ENCODE data around the gene ZNF511. TPM values are rescaled to one million over a fixed set of nuclear protein-coding genes. Genes with fewer than 3 reads are reported as not detected.

Gene ZNF511
- total RNA-seq, 2 experiments from 2014 or later: 68.8 to 95.0 TPM

DNA sequence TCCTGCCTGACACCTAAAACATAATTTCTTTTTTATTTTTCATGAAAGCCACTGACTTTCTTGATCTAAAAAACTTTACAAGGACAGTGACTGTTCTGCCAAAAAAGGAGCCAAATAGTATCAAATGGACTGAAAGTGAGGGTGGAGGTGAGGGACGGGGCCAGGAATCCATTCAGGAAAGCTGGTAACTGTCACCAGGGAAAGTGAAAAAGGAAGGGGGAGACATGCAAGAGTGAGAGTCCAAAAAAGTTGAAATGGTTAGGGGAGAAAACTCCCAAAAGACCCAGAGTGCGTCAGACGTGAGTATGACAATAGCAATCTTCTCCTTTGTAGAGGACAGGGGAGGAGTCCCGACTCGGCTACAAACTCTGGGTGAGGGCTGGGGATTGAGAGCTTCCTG lies 35.5 kb downstream of the ZNF511 start:
- no peaks in the 10 kb centered on the region for H3K9me2 ChIP-seq (ENCODE audit: insufficient read depth, low read length)
- no peaks in the 10 kb centered on the region for H3K36me3 ChIP-seq (ENCODE audit: insufficient read depth, low read length)
- H3K9me3 ChIP-seq (ENCODE audit: low read length): no peaks in the 10 kb centered on the region
- H3K27ac ChIP-seq (ENCODE audit: low read depth, low read length, poor library complexity, severe bottlenecking): no peak overlapping the region
- no peak overlapping the region for H3K4me2 ChIP-seq (ENCODE audit: low read length)
- no peaks in the 10 kb centered on the region for H3K4me1 ChIP-seq (ENCODE audit: insufficient read depth, low read length, poor library complexity, severe bottlenecking)
- H3K79me2 ChIP-seq (ENCODE audit: insufficient read depth, low read depth, low read length): no peaks in the 10 kb centered on the region
- no peaks in the 10 kb centered on the region for H4K20me1 ChIP-seq (ENCODE audit: insufficient read depth, low read length)
- no peak overlapping the region for H2AFZ ChIP-seq (ENCODE audit: low read length)
- BruUV-seq (replicated peaks): no TSS peak
- DNase-seq (ENCODE audit: low spot score): no peak
- H3K4me3 ChIP-seq (ENCODE audit: low read depth, low read length, poor library complexity, severe bottlenecking): no peak overlapping the region
- TF ChIP-seq, protein P1, sequence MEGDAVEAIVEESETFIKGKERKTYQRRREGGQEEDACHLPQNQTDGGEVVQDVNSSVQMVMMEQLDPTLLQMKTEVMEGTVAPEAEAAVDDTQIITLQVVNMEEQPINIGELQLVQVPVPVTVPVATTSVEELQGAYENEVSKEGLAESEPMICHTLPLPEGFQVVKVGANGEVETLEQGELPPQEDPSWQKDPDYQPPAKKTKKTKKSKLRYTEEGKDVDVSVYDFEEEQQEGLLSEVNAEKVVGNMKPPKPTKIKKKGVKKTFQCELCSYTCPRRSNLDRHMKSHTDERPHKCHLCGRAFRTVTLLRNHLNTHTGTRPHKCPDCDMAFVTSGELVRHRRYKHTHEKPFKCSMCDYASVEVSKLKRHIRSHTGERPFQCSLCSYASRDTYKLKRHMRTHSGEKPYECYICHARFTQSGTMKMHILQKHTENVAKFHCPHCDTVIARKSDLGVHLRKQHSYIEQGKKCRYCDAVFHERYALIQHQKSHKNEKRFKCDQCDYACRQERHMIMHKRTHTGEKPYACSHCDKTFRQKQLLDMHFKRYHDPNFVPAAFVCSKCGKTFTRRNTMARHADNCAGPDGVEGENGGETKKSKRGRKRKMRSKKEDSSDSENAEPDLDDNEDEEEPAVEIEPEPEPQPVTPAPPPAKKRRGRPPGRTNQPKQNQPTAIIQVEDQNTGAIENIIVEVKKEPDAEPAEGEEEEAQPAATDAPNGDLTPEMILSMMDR (conservative IDR thresholded peaks at IDR 0.05; ENCODE audit: low read length): no peak
- TF ChIP-seq EZH2phosphoT487 (IDR thresholded peaks at IDR 0.05; ENCODE audit: borderline replicate concordance, low read depth, low read length): no peak
- ChIA-PET POLR2A (no interaction called here), CTCF (ENCODE audit: unreplicated experiment) (no interaction called here)
- intact Hi-C loops (cut with micrococcal nuclease; ENCODE audit: unreplicated experiment): no loop called here

DNA sequence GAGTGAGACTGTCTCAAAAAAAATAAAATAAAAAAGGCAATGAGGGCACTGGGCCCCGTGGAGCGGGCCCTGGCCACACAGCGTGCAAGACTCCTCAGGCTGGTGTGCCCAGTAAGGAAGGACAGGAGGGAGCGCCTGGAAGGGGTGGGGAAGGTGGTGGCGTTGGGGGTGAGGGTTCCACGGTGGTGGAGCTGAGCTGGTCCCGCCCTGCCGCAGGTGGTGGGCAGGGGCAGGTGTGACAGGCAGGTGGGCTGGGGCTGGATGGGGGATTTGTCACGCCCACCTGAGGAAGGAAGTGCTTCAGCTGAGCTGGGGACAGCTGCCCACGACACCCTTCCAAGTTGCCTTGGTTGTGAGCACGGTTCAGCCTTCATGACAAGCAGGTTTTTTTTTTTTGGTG lies 37.7 kb downstream of the ZNF511 start:
- ChIA-PET POLR2A (no interaction called here), CTCF (ENCODE audit: unreplicated experiment) (no interaction called here)
- Histone ChIP-seq H3K79me2 (ENCODE audit: insufficient read depth, low read depth, low read length) (no peaks in the 10 kb centered on the region), H3K4me1 (ENCODE audit: insufficient read depth, low read length, poor library complexity, severe bottlenecking) (no peaks in the 10 kb centered on the region), H3K4me2 (ENCODE audit: low read length) (no peak overlapping the region), H2AFZ (ENCODE audit: low read length) (no peak overlapping the region), H3K9me2 (ENCODE audit: insufficient read depth, low read length) (no peaks in the 10 kb centered on the region), H4K20me1 (ENCODE audit: insufficient read depth, low read length) (no peaks in the 10 kb centered on the region), H3K36me3 (ENCODE audit: insufficient read depth, low read length) (no peaks in the 10 kb centered on the region), H3K9me3 (ENCODE audit: low read length) (no peaks in the 10 kb centered on the region), H3K4me3 (ENCODE audit: low read depth, low read length, poor library complexity, severe bottlenecking) (no peak overlapping the region), H3K27ac (ENCODE audit: low read depth, low read length, poor library complexity, severe bottlenecking) (no peak overlapping the region)
- DNase-seq (ENCODE audit: low spot score): no peak
- intact Hi-C loops (cut with micrococcal nuclease; ENCODE audit: unreplicated experiment): no loop called here
- TF ChIP-seq, protein P1 (conservative IDR thresholded peaks at IDR 0.05; ENCODE audit: low read length): no peak
- TF ChIP-seq EZH2phosphoT487 (IDR thresholded peaks at IDR 0.05; ENCODE audit: borderline replicate concordance, low read depth, low read length): no peak
- BruUV-seq (replicated peaks): no TSS peak

DNA sequence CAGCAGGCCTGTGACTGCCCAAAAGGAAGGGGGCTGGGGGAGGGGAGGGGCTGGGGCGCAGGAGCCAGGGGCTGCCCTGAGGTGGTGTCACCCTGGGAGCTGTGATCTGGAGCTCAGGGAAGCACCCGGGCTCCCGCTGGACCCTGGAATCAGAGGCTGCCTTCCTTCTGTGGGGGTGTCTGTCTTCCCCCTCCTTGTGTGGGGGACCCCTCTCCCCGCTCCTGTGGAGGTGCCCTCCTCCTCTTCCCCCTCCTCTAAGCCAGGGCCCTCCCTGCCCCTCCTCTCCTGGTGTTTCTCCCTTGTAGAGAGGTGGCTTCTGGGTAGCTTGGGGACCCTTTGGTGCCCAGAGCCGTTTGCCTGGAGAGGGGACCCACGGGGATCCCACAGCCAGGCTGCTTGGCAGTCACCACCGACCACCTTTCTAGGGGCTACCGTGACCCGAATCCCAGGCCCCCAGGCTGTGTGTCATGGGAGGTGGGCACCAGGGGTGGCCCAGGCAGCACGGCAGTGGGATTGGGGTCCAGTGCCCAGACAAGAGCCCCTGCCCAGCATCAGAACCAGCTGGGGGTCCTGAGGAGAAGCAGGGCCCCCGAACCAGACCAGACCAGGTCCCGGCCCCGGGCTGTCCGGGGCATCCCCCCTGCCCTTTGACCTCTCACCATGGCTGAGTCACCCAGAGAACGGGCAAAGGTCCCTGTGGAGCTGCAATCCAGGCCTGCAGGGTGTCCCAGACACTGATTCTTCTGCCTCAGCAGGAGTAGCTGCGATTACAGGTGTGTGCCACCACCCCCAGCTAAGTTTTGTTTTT lies 39.2 kb downstream of the ZNF511 start:
- H3K4me2 ChIP-seq (ENCODE audit: low read length): no peak overlapping the region
- H3K4me1 ChIP-seq (ENCODE audit: insufficient read depth, low read length, poor library complexity, severe bottlenecking): no peaks in the 10 kb centered on the region
- TF ChIP-seq, protein P1 (conservative IDR thresholded peaks at IDR 0.05; ENCODE audit: low read length): no peak
- no peak for TF ChIP-seq EZH2phosphoT487 (IDR thresholded peaks at IDR 0.05; ENCODE audit: borderline replicate concordance, low read depth, low read length)
- no peak for DNase-seq (ENCODE audit: low spot score)
- intact Hi-C loops (cut with micrococcal nuclease; ENCODE audit: unreplicated experiment): no loop called here
- no peaks in the 10 kb centered on the region for H3K36me3 ChIP-seq (ENCODE audit: insufficient read depth, low read length)
- H2AFZ ChIP-seq (ENCODE audit: low read length): no peak overlapping the region
- H3K9me2 ChIP-seq (ENCODE audit: insufficient read depth, low read length): no peaks in the 10 kb centered on the region
- H4K20me1 ChIP-seq (ENCODE audit: insufficient read depth, low read length): no peaks in the 10 kb centered on the region
- no peak overlapping the region for H3K27ac ChIP-seq (ENCODE audit: low read depth, low read length, poor library complexity, severe bottlenecking)
- ChIA-PET POLR2A (no interaction called here), CTCF (ENCODE audit: unreplicated experiment) (no interaction called here)
- no peaks in the 10 kb centered on the region for H3K9me3 ChIP-seq (ENCODE audit: low read length)
- BruUV-seq (replicated peaks): no TSS peak
- no peaks in the 10 kb centered on the region for H3K79me2 ChIP-seq (ENCODE audit: insufficient read depth, low read depth, low read length)
- no peak overlapping the region for H3K4me3 ChIP-seq (ENCODE audit: low read depth, low read length, poor library complexity, severe bottlenecking)

Measured in OCI-LY7 (cell line).